Measurements from ENCODE around the gene SPATS2L.

DNA sequence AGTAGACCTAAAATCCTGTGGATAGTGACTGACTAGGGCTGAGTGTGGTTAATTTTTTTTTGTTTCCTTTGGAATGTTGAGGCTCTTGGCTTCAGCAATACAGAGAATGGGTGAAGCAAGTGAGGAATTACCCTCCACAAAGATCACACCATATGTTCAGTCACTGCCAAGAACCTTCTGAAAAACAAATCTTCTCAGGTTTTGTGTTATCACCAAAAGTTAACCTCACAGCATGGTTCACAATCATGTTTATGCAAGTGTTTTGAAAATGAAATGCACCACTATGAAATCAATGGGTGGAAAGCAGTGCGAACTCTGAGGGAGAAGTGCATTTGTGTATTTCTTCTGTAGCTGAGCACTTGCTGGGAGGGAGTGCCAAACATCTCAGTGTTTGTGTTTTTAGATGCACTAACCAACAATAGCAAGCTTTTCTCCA lies 44.4 kb downstream of the SPATS2L start:
- TF ChIP-seq, protein P1, sequence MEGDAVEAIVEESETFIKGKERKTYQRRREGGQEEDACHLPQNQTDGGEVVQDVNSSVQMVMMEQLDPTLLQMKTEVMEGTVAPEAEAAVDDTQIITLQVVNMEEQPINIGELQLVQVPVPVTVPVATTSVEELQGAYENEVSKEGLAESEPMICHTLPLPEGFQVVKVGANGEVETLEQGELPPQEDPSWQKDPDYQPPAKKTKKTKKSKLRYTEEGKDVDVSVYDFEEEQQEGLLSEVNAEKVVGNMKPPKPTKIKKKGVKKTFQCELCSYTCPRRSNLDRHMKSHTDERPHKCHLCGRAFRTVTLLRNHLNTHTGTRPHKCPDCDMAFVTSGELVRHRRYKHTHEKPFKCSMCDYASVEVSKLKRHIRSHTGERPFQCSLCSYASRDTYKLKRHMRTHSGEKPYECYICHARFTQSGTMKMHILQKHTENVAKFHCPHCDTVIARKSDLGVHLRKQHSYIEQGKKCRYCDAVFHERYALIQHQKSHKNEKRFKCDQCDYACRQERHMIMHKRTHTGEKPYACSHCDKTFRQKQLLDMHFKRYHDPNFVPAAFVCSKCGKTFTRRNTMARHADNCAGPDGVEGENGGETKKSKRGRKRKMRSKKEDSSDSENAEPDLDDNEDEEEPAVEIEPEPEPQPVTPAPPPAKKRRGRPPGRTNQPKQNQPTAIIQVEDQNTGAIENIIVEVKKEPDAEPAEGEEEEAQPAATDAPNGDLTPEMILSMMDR (IDR thresholded peaks at IDR 0.05), result no peak
- TF ChIP-seq EP300 (IDR thresholded peaks at IDR 0.05) (no peak), POLR2A (IDR thresholded peaks at IDR 0.05) (no peak)

All from ovary (tissue), 3 donors.